GM21737 (cell line): ENCODE measurements around the gene ZNHIT2.

Experiments
- ATAC-seq: cut with Tn5 transposase; IDR thresholded peaks from one replicate; pipeline ENCODE4 v1.9.1; 2021; ENCODE audit warnings: mild to moderate bottlenecking, moderate library complexity; ENCODE audit not compliant: unreplicated experiment

Gene ZNHIT2

DNA sequence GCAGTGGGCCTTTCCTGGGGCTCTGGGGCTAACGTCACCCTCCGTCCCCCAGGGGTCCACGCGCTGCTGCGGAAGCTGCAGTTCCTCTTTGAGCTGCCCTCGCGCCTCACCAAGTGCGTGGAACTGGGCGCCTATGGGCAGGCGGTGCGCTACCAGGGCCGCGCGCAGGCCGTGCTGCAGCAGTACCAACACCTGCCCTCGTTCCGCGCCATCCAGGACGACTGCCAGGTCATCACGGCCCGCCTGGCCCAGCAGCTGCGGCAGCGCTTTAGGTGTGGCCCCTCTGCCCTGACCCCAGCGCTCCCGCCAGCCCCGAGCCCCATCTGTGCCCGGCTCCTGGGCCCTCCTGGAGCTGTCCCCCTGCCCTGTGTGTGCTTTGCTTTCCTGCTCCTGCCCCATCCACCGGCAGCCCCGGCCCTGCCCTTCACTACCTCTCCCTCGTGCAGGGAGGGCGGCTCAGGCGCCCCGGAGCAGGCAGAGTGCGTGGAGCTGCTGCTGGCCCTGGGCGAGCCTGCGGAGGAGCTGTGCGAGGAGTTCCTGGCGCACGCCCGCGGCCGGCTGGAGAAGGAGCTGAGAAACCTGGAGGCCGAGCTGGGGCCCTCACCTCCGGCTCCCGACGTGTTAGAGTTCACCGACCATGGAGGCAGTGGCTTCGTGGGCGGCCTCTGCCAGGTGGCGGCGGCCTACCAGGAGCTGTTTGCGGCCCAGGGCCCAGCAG is 9.6 kb downstream of the ZNHIT2 start:
- no peak for ATAC-seq

DNA sequence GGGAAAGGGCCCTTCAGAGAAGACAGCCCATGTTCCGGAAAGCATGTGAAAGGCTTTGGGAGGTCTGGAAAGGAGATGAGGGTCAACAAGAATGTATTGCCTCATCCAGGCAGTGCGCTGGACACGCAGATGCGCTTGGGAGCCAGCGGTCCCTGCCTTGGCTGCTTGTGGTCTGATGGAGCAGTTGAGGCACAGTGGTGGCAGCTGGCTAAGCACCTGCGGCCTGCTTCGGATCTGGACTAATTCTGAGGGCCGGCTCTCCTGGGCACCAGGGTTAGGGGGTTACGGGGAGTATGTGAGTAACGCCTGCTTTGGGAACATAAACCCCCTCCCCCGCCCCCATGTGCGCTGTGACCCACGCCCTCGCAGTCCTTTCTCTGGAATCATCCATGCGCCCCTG is 10.4 kb downstream of the ZNHIT2 start:
- ATAC-seq: no peak

DNA sequence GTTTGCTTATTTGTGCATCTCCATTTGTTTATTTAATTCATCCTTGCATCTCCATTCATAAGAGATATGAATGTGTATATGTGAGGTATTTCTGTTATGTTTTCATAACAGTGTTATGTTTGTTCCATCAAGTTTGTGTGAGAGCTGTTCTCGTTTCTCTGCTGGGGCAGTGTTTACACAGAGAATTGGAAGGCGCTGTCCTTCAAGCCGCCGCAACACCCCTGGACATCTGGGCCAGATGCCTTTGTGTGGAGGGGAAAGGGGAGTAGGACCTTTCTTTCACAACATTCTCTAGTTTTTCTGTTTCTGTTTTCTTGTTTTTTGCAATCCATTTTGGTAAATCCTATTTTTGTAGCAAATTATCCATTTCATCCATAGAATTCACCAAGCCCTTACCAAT is 12.9 kb downstream of the ZNHIT2 start:
- no peak for ATAC-seq

DNA sequence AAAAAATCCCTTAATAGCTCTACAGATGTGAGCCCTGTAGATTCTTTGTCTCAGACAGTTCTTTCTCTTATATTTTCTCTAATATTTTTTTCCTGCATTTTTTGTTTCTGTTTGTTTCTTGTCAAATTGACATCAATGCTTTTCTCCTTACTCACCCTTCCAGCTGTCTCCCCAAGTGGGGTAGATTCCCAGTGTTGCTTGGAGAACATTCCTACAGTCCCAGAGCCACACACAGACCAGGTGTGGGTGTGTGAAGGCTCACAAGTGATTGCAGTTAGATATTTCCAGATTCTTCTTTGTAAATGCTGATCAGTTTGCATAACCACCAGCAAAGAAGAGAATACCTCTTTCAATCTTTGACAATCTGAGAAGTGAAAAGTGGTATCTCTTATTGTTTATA is 14.0 kb downstream of the ZNHIT2 start:
- ATAC-seq: no peak

DNA sequence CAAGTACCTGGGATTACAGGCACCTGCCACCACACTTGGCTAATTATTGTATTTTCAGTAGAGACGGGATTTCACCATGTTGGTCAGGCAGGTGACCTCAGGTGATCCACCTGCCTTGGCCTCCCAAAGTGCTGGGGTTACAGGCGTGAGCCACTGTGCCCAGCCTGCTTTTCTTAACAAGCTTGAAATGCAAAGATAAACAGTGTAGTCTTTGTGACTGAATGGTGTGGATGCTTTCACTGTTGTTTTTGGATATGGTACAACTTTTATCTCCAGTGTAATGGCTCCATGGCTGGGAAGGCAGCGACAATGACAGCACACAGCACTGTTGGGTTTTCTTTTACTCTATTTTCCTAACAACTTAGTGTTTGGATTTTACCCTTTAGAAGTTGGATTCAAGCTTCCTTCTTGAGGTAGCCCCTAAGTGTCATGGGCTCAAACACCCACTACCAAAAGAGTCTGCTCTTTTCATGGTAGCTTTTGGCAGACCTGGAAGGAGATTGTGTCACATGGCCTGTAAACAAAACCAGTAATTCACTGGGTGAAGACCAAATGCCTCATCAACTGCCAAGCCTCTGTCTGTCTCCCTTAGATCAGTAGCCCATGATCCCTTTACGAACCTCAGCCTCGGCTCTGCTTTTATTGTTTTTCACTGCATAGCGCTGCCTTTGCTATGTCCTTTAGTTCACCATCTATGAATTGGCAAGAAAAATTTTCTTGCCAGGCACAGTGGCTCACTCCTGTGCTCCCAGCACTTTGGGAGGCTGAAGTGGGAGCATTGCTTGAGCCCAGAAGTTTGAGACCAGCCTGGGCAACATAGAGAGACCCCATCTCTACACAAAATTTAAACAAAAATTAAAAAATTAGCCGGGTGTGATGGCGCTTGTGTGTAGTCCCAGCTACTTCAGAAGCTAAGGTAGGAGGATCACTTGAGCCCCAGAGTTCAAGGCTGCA is 15.1 kb downstream of the ZNHIT2 start:
- ATAC-seq: no peak

DNA sequence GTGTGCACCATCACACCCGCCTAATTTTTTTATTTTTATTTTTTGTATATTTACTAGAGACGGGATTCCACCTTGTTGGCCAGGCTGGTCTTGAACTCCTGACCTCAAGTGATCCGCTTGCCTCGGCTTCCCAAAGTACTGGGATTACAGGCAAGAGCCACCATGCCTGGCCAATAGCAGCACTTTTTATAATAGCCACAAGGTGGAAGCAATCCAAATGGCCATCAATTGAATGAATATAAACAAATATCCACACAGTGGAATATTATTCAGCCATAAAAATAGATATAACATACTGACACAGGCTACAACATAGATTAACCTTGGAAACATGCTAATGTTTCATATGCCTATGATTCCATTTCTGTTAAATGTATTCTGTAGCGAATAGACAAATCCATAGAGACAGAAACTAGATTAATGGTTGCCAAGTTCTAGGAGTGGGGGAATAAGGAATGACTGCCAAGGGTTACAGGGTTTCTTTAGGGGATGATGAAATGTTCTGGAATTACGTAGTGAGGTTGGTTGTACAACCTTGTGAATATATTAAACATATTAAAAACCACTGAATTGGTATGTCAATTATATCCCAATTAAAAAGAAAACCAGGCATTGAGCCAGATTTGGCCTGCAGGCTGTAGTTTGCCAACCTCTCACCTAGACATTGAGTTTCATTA is 16.7 kb downstream of the ZNHIT2 start:
- no peak for ATAC-seq

DNA sequence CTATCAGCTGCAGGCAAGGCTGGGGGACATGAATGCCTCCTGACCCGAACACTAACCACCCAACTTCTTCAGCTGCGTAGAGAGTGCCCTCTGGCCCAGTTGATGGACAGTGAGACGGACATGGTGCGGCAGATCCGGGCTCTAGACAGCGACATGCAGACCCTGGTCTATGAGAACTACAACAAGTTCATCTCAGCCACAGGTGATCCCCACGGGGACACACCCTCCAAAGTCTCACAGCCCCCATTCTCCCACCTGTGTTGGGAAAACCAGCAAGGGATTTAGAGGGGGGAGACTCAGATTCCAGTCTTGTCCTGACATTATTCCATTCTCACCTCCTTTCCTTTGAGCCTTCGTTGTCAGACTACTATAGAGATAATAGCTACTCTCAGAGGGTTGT is 20.6 kb downstream of the ZNHIT2 start:
- ATAC-seq: no peak

DNA sequence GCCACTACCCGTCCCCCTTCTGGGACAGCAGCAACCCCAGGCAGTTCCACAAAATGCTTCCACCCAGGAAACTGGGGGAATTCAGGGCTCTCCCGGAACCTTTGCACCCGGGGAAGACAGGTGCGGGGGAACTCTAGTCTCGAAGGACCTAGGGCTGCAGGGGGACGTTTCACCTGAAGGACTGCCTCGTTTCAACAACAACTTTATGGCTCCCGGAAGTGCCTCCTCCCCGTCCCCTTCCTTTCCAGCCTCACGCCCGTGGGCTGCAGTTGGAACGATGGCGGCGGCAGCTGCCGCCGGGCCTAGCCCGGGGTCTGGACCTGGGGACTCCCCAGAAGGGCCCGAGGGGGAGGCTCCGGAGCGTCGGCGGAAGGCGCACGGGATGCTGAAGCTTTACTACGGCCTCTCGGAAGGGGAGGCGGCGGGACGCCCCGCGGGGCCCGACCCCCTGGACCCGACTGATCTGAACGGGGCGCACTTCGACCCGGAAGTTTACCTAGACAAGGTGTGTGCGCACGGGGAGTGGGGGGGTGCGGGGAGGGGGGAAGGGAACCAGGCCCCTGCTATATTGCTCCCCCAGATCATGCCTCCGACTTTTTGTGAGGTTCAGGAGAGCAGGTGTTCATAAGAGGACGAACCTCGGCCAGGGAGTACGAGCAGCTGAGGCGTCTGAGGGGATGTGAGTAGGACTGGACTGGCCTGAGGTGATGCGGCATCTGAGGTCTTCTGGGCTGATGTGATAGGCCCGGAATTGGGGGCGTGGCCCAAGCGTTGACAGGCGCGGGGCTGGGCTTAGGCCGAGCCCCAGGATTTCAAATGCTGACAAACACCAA is 21.3 kb downstream of the ZNHIT2 start, which contains the start of gene VPS51:
Gene VPS51, plus strand, starts transcription at position 241 of the 833 bp plus-strand sequence. Its CDS starts 37 bp downstream, at position 278.
- peak; percentile 69 for ATAC-seq

DNA sequence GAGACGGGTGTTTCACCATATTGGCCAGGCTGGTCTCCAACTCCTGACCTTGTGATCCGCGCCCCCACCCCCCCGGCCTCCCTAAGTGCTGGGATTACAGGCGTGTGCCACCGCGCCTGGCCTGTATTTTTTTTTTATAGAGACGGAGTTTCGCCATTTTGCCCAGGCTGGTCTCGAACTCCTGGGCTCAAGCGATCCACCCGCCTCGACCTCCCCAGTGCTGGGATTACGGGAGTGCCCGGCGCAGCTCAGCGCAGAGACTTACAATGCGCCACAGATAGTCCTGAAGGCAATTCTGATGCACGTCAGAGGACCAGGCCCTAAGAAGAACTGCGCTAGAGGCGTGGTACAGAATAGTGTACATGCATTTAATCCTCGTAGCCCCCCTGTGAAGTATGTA is 22.1 kb downstream of the ZNHIT2 start:
- no peak for ATAC-seq

DNA sequence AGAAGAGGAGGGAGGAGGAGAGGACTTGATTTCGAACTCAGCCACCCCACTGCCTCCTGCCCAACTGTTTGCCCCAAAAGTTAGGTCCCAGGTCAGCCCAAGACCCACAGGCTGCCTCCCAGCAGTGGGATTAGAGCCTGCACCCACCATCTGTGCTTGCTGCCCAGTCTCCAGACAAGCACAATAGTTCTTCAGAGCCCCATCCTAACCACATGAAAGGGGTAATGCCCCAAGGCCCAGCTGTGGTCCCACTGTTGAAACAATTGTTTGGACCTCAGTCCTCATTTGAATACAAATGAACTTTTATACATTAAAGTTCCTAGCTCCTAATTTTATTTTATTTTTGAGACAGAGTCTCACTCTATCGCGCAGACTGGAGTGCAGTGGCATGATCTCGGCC is 26.9 kb downstream of the ZNHIT2 start:
- ATAC-seq: no peak

DNA sequence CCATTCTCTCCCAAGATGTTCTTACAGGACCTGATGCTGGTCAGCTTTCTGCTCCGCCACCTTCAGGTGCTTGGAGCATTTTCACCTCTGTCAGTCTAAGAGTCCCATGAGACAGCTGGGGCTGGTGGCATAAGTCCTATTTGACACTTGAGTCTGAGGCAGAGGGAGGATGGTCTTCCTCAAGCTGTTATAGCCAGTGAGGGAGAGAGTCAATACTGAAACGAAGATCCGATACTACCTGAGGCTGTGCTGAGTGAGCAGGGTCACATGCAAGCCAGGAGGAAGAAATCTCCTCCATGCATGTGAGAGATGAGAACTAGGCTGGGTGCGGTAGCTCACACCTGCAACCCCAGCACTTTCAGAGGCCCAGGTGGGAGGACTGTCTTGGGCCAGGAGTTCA is 27.9 kb downstream of the ZNHIT2 start:
- no peak for ATAC-seq

DNA sequence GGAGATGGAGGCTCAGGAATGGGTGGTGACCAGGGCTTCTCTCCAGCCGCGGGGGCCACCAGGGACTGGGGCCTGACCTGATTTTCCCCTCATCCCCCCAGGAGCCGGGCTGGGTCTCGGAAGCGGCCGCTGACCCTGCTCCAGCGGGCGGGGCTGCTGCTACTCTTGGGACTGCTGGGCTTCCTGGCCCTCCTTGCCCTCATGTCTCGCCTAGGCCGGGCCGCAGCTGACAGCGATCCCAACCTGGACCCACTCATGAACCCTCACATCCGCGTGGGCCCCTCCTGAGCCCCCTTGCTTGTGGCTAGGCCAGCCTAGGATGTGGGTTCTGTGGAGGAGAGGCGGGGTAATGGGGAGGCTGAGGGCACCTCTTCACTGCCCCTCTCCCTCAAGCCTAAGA is 29.7 kb downstream of the ZNHIT2 start:
- ATAC-seq: no peak

DNA sequence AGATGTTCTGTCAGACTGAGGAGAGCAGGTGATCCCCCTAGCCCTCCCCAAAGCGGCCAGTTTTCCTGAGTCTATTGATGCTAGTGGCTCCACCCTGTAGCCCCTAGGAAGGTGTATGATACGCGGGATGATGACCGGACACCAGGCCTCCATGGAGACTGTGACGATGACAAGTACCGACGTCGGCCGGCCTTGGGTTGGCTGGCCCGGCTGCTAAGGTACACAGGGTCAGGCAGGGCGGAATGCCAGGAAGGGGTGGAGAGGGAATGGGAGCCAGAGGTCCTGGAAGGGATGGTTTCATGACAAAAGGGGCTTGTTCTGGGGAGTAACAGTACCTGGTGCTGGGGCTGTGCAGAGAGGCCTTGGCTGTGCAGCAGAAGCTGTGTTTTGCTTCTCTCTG is 30.3 kb downstream of the ZNHIT2 start:
- no peak for ATAC-seq

DNA sequence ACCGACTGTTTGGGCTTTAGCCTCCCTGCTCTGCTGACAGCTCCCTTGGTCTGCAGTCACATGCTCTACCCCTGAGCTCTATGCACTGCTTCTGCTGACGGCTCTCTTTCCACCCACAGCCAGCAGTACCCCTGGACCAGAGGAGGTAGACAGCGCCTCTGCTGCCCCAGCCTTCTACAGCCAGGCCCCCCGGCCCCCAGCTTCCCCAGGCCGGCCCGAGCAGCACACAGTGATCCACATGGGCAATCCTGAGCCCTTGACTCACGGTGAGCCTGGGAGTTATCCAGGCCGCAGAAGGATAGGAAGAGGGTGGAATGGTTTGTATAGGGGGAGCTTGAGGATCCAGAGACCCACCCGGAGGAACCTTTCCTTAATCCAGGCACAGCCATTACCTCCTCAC is 30.7 kb downstream of the ZNHIT2 start:
- ATAC-seq: no peak

DNA sequence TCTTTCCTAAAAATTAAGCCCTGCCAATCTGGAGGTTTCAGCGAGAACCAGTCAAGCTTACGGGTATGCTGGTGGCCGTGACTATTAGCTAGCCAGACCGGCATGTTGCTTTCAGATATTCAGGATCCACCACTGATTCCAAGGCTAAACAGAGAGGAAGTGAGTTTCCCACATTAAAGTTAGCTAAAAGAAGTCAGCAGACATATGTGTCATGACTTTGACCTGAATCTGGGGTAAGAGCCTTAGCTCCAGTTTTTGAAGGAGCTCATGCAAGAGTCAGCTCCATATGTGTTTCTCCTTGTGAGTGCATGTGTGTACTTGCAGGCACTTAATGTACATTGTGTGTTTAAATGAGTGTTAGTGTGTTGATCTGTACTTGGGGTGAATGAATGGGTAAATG is 32.1 kb downstream of the ZNHIT2 start:
- ATAC-seq: no peak

DNA sequence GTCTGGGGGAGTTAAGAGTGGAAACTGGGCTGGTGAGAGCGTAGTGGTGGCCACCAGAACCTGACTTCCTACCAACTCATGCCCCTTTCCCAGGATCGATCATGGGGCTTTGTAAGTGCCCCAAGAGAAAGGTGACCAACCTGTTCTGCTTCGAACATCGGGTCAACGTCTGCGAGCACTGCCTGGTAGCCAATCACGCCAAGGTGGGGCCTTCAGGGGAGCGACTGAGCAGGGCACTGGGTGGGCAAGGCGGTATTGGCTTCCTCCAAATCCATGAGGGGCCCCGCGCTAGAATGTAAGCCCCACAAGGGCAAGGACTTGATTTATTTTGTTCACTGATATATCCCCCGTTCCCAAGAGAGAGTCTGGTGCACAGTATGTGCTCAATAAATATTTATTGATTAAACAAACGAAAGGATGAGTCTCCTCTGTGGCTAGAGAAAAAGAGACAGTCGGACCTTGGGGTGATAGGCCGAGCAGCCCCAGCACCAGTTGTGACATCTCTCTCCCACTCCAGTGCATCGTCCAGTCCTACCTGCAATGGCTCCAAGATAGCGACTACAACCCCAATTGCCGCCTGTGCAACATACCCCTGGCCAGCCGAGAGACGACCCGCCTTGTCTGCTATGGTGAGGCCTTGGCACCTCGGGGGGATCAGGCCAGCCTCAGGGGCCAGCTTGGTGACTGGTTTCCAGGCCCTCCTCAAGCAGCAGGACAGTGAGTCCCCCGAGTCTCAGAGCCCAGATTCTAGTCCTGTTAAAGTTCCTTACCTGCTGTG is 32.7 kb downstream of the ZNHIT2 start:
- peak; percentile 11 for ATAC-seq

DNA sequence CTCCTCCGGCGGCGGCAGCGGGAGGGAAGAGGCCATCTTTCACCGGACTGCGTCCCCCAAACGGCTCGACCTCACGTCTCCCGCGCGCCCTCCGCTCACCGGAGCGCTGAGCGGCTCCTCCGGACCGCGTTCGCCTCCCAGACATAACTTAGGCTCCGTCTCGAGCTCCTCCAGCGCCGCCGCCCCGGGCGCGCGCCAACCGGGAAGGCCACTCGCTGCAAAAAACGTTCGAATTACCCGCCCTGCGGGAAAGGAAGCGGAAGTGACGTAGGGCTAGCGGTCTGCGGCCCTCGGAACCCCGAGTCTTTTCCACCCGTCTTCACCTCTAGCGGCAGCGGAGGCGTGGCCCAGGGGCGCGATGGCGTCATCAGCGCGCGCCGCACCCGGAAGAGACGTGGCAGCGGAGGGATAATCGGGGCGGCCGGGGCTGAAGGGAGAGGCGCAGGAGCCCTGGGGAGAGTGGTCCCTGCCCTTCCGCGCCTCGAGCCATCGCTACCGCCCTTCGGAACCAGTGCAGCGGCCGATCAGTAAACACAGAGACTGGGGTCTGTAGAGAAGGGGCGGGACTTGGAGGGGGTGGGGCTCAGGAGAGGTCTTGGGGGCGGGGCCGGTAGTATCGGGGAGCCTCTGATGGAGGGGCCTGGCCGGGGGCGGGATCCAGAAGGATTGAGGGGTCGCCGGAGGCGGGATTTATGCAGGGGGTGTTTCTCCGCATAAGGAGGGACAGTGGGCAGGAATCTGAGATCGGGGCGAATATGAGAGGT is 33.5 kb downstream of the ZNHIT2 start, which contains the start of the genes CDCA5 and ZFPL1:
Gene CDCA5, minus strand, starts transcription at position 207 of the 764 bp plus-strand sequence. Its CDS starts 62 bp downstream, at position 145.
Gene ZFPL1, plus strand, starts transcription at position 389 of the 764 bp plus-strand sequence. CDS start 477 bp downstream, outside the sequence.
- ATAC-seq: peak; percentile 60

DNA sequence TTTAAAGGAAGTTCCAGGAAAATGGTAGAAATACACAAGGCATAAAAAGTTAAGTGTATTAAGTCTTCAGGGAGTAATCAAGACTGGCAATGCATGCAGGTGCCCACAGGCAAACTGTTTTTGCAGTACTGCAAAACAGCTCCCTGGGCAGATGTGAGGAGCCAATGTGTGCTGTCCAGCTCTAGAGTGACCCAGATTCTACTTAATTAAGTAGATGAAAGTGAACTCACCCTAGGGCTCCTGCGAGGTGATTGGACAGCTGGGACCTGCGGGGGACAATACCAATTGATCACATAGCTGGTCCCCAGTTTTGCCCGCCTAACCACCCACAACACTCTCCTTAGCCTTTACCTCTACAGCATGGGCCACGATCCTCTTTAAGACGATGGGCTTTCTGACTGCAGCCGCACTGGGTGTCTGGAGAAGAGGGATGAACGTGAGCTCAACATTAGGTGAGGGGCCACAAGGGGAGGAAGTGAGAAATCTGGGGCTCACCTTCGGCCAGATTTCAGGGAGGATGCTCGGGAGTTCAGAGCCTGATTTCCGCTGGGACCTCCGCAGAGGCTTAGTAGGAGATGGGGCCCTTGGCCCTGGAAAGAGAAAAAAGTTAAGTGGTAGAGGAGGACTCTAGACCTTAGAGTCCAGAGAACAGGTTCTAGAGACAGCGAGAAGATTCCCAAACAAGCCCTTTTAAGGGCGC is 34.2 kb downstream of the ZNHIT2 start:
- ATAC-seq: peak; percentile 4
